ENCODE results near the gene ATP8A1.

The ATP8A1 gene

GRCh38 chr4:42366959-42367358 lies 289.9 kb downstream of the ATP8A1 start:
- DNase-seq (ENCODE audit: low read depth in 2 of 2) = no peak

GRCh38 chr4:42364266-42365053 lies 292.4 kb downstream of the ATP8A1 start:
- no peak for DNase-seq (ENCODE audit: low read depth in 2 of 2)

- DNase-seq (ENCODE audit: low read depth in 2 of 2) = no peak
Measured at GRCh38 chr4:42363614-42364013, 293.3 kb downstream of the ATP8A1 start.

GRCh38 chr4:42362591-42362990 lies 294.3 kb downstream of the ATP8A1 start:
- DNase-seq (ENCODE audit: low read depth in 2 of 2) = no peak

GRCh38 chr4:42361456-42361855 lies 295.4 kb downstream of the ATP8A1 start:
- no peak for DNase-seq (ENCODE audit: low read depth in 2 of 2)

- no peak for DNase-seq (ENCODE audit: low read depth in 2 of 2)
Measured at GRCh38 chr4:42360256-42360669, 296.6 kb downstream of the ATP8A1 start.

GRCh38 chr4:42359711-42360110 lies 297.2 kb downstream of the ATP8A1 start:
- DNase-seq (ENCODE audit: low read depth in 2 of 2) = no peak

All from stimulated activated CD8-positive, alpha-beta memory T cell treated with anti-CD3 and anti-CD28 coated beads, Interleukin-2, amount 100 ng/mL, for 1 hour (primary cell).